HG03039 (cell line): ENCODE data around the gene VCL.
"Not testable (repeated sequence)": the region's sequence is repeated elsewhere in the genome, so short reads cannot be mapped to it uniquely, and the experiment has no call there.

ENCODE experiments used
- ATAC-seq: cut with Tn5 transposase; IDR thresholded peaks from one replicate; pipeline ENCODE4 v1.9.1; 2021; ENCODE audit warnings: mild to moderate bottlenecking, moderate library complexity; ENCODE audit not compliant: unreplicated experiment

The VCL gene

GRCh38 chr10:73971636-73972354 is 26.1 kb upstream of the VCL start:
- ATAC-seq, result no peak

- ATAC-seq, result no peak
These were observed 24.5 kb upstream of the VCL start for GRCh38 chr10:73973427-73973826.

GRCh38 chr10:73974309-73974946 is 23.5 kb upstream of the VCL start:
- ATAC-seq, result no peak

GRCh38 chr10:73975388-73975787 is 22.5 kb upstream of the VCL start:
- no peak for ATAC-seq

GRCh38 chr10:73979141-73979808 is 18.6 kb upstream of the VCL start:
- no peak for ATAC-seq

GRCh38 chr10:73979809-73980433 is 18.0 kb upstream of the VCL start:
- no peak for ATAC-seq

GRCh38 chr10:73981812-73982211 is 16.1 kb upstream of the VCL start:
- no peak for ATAC-seq

- ATAC-seq, result no peak
These were observed 14.5 kb upstream of the VCL start for GRCh38 chr10:73983096-73984047.

GRCh38 chr10:73989594-73990150 is 8.2 kb upstream of the VCL start:
- no peak for ATAC-seq

GRCh38 chr10:73991203-73991883 is 6.6 kb upstream of the VCL start:
- no peak for ATAC-seq

- peak; percentile 43 for ATAC-seq
These were observed 6.1 kb upstream of the VCL start for GRCh38 chr10:73991884-73992245.

GRCh38 chr10:73992899-73993788 is 4.8 kb upstream of the VCL start:
- no peak for ATAC-seq

GRCh38 chr10:73995035-73995358 is 2.9 kb upstream of the VCL start:
- ATAC-seq, result no peak

GRCh38 chr10:73997461-73997786 is 492 bp upstream of the VCL start:
- ATAC-seq, result peak; percentile 3

- ATAC-seq, result no peak
These were observed 660 bp downstream of the VCL start for GRCh38 chr10:73998623-73998928.

- no peak for ATAC-seq
These were observed 1.2 kb downstream of the VCL start for GRCh38 chr10:73998929-73999691.

GRCh38 chr10:73999703-74000102 is 1.8 kb downstream of the VCL start:
- no peak for ATAC-seq

GRCh38 chr10:74000244-74000643 is 2.3 kb downstream of the VCL start:
- ATAC-seq, result not testable (repeated sequence)
